Effector CD8-positive, alpha-beta T cell (primary cell): ENCODE measurements around the gene EIF4G3.
"Not testable (repeated sequence)": the region's sequence is repeated elsewhere in the genome, so short reads cannot be mapped to it uniquely, and the experiment has no call there.

ENCODE experiments used
- DNase-seq: peaks from one replicate; lab custom pipeline; 2025; lab: John Stamatoyannopoulos, UW

Gene EIF4G3

DNA sequence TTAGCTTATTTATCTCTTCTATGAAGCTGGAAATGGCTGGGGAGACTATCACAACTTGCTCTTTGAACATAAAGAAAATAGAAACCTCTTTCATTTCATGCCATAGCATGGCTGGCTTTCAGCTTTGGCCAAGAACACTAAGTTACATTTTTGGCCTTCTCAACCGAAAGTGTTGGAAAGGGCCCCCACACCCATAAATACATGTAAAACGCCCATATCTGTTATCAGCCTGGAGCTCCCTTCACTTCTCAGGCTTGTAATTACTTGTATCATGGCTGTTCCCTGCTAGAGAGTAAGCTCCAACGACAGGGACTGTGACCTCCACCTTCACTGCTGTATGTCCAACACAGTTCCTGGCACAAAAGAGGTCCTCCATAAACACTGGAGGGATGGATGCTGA lies 12.7 kb upstream of the EIF4G3 start:
- no peak for DNase-seq

DNA sequence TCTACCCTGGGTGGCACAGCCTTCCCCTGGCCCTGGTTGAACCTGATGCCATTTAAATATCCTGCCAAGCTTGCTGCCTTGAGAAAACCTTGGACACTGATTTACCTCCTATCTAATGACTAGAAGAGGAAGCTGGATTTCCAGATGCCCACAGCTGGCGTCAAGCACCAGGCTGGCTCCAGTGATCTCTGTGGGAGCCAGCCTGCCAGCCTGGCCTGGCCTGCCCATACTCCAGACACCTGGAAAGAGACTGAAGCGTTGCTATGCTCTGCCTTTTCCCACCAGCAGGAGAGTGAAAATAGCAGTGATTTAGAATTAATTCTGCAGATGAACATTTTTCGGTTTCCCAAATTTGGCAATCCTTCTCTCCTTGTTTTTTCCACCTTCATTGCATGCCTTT lies 11.5 kb upstream of the EIF4G3 start:
- no peak for DNase-seq

DNA sequence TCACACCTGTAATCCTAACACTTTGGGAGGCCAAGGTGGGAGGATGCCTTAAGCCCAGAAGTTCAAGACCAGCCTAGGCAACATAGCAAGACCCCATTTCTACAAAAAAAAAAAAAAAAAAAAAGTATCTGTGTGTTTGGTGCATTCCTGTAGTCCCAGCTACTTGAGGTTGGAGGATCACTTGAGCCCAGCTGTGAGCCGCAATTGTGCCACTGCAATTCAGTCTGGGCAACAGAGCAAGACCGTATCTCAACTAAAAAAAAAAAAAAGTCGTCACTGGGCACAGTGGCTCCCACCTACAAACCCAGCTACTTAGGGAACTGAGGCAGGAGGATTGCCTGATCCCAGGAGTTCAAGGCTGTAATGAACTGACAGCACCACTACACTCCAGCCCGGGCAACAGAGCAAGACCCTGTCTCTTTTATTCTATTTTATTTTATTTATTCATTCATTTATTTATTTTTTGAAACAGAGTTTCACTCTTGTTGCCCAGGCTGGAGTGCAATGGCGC lies 8.6 kb upstream of the EIF4G3 start:
- DNase-seq = no peak

DNA sequence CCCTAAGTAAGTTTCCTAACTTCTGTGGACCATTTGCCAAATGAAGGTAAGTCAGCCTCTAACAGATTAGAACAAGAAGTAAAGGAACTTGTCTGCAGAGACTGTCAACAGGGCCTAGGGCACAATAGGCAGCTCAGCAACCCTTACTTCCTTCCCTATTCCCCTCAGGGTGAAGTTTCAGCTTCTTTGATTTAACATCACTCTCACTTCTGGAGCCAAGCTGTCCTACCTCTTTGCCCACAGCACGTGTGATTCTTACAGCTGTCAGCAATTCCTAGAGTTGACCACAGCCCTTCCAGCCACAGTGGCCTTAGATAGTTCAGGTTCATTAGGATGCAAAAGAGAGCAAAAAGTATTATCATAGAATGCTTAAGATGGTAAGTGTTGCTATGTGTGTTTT lies 7.6 kb upstream of the EIF4G3 start:
- DNase-seq = no peak

DNA sequence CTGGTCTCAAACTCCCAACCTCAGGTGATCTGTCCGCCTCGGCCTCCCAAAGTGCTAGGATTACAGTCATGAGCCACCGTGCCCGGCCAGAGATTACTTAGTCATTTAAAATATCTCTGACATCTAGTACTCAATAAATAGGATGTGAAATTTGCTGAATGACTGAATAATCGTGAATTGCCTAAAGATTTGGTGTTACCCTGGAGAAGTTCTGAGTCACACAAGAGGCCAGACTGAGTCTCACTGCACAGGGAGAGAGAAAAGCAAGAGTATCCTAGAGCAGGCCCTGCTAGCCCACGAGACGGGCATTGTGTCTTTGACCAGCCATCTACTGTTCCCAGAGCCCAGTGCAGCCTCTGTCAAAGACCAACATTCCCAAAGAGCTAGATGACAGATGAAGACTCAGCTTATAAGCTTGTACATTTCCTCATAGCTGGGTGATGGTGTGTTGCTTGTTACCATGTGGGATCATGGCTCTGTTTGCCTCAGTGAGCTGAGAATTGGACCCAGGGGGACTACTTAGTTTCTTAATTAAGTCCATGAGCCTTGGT lies 5.6 kb upstream of the EIF4G3 start:
- DNase-seq = no peak

DNA sequence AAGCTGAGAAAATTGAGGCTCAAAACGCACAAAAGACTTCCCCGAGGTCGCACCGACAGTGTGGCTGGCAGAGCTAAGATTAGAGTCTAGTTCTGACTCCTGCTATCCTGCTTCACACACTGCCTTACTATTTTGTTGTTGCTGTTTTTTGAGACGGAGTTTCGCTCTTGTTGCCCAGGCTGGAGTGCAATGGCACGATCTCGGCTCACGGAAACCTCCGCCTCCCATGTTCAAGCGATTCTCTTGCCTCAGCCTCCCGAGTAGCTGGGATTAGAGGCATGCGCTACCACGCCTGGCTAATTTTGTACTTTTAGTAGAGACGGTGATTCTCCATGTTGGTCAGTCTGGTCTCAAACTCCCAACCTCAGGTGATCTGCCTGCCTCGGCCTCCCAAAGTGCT lies 1.6 kb upstream of the EIF4G3 start:
- not testable (repeated sequence) for DNase-seq

DNA sequence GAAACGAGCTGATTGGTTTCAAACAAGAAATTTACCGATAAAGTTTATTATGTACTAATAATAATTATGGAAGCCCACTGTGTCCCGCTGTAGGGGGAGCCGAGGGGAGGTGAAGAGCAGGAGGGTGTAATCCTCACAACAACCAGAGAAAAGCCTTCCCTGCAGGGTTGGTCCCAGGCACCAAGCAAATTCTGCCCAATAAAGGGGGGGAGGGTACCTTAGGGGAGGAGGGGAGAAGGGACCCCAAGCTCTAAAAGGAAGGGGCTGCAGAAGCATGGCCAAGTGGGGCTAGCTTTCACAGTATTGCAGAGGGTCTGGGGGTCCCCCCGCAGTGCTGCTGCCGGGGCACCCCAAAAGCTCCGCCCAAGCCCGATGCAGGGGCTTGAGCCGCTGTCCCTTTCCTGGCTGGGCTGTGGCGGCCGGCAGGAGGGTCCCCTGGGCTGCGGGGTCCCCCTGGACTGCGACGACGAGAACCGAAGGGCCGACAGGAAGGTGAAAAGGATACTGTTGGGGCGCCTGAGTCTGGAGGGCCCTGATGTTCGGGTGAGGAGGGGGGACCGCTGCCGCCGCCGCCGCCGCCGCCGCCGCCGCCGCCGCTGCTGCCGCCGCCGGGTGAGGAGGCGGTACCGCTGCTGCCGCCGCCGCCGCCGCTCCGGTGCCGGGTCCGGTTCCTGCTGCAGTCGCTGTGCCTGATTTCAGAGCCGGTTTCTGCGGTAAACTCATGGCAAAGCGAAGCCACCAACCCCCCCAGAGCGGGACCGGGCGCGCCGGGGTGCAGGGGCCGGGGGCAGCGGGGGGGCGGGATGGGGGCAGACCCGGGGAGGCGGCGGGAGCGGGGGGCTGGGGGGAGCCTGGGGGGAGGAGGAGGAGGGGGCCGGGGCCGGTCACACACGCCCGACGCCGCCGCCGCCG lies 771 bp downstream of the EIF4G3 start:
- peak; percentile 23 for DNase-seq

DNA sequence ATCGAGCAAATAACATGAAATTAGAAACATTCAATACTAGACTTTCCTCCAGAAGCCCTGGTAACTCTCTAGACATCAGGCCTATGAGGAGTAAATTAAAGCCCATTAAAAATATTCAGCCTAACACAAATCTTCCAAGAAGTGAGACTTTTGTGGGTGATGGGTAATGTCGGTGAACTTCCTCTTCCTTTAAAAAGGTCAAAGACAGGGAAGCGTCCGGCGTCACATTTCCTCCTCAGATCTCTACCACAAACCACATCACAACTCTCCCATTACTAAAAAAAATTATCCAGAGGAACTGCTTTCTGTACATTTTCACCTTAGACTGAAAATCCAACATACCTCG lies 1.4 kb downstream of the EIF4G3 start:
- DNase-seq = no peak

DNA sequence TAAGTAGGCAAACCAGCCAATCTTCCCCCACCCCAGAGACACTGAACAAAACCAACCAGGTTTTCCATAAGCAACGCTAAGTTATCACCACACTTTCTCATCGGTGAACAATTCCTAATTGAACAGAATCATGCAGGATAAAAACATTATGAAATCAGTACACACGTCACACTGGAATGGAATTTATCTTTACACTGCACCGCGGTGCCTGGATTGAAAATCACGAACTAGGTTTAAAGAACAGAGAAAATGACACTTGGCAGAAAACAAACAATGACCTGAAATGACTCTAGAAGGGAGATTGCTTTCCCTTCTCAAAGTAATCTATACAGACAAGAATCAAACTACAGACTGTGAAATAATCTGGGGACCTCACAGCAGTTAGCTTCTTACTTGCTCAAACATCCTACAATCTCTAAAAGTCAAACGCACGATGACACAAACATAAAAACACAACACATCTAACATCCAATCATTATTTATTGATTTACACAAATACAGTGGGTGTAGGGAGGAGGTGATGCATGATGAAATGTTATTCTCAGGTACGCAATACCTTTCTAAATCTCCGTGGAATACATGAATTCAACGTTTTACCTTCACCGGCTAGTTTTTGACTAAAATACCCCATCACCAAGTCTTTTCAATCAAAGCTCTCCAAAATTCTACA lies 1.9 kb downstream of the EIF4G3 start:
- DNase-seq = no peak

DNA sequence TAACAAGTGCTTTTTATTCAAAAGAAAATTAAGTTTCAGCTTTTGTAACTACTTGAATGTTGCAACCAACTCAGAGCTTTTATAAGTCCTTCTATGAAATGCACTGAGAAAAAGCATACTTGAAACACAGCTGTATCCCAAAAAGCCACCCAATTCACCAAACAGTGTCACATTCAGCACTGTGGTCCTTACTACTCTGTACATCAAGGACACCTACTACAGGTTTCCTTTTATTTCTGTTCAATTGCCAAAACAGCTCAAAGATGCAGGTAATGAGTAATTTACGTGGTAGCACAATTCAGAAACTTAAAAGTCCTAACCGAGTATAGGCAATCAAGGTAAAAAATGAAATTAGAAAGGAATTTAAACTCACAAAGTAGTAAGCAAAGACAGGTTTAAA lies 2.5 kb downstream of the EIF4G3 start:
- DNase-seq = no peak

DNA sequence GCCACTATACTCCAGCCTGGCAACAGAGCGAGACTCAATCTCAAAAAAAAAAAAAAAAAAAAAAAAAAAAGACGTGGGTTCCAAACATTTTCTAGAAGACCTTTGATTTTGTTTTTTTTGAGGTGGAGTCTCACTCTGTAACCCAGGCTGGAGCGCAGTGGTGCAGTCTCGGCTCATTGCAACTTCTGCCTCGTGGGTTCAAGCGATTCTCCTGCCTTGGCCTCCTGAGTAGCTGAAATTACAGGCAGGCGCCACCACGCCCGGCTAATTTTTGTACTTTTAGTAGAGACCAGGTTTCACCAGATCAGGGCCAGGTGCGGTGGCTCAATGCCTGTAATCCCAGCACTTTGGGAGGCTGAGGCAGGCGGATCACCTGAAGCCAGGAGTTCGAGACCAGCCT lies 3.6 kb downstream of the EIF4G3 start:
- DNase-seq = not testable (repeated sequence)

DNA sequence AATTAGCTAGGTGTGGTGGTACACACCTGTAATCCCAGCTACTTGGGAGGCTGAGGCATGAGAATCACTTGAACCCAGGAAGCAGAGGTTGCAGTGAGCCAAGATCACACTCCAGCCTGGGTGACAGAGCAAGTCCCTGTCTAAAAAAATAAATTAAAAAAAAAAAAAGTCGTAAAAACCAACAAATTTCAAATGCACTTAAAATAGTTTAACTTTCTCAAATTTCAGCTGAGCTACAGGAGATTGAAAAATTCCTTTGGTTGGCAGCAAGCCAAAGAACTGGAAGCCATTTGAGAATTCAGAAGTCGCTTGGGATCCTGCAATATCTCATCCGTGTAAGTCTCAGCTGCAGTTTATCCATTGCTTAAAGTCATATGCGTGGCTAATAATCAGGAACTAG lies 5.9 kb downstream of the EIF4G3 start:
- DNase-seq = not testable (repeated sequence)

DNA sequence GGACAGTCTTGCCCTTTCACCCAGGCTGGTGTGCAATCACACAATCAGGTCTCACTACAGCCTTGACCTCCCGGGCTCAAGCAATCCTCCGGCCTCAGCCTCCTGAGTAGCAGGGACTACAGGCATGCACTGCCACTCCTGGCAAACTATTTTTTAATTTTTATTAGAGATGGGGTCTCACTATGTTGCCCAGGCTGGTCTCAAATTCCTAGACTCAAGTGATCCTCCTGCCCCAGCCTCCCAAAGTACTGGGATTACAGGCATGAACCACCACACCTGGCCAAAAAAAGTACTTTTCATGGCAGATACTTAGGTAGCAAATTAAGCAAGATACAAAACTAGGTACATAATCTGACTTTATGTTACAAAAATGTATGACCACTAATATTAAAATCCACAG lies 8.3 kb downstream of the EIF4G3 start:
- no peak for DNase-seq

DNA sequence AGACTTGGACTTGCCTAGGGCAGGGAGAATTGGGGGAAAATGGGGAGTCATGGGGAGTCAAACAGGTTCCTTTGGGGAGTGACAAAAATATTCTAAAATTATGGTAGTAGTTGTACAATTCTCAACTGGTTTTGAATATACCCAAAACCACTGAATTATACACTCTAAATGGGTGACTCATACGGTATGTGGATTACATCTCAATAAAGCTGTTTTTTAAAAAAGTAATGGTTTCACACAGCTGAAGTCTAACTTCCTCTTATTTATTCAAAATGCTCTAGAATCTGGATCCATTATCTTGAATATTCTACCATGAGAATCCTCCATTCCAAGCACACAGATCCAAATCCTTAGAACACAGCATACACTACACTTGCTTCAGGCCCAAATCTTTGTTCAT lies 11.1 kb downstream of the EIF4G3 start:
- DNase-seq = no peak

DNA sequence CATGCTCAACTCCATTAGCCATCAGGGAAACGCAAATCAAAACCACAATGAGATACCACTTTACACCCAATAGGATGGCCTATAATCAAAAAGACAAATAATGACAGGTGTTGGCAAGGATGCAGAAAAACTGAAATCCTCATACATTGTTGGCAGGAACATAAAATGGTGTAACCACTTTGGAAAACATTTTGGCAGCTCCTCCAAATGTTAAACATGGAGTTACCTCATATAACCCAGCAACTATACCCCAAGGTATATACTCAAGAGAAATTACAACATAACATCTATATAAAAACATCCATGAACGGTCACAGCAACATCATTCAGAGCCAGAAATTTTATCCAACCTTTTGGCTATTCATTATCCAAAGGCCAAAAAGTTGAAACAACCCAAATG lies 11.6 kb downstream of the EIF4G3 start:
- DNase-seq = no peak

DNA sequence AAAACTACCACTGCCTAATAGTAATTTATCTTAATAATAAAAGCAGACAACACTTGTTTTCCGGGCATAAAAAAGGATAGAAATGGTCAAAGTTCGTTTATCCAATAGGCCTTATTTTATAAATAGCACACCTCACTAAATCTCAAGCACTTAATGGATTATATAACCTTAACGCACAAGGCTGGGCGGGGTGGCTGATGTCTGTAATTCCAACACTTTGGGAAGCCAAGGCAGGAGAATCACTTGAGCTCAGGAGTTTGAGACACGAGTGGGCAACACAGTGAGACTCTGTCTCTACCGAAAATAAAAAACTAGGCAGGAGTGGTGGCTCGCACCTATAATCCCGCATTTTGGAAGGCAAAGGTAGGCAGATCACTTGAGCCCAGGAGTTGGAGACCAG lies 12.4 kb downstream of the EIF4G3 start:
- DNase-seq = no peak

DNA sequence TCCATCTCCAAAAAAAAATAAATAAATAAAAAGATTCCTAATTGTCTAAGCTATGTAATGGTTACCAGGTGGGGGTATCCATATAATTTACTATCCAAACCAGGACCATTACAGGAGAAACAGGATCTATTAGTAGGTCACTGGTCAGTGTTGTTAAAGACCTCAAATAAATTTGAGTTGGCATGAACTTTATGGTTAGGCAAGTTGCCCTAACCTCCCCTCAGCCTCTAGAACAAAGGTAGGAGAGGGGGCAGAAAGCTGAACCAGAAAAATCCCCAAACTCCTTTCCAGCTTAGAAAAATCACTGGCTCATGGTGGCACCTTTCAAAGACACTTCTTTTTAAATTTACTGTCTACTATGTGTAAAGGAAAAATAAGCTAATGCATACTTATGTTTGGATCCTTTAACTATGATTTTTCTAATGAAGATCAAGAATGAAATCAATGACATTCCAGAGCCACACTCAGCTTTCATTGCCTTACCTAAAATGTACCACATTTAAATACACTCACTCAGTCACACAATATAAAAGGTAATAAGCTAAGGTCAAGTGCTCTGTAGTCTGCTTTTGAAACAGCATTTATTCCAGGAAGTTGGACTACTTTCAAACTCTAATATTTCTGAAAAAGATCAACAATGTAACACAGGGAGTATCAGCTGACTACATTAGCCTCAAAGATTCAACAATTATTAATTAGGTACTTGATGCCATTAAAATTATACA lies 13.8 kb downstream of the EIF4G3 start:
- DNase-seq = no peak

DNA sequence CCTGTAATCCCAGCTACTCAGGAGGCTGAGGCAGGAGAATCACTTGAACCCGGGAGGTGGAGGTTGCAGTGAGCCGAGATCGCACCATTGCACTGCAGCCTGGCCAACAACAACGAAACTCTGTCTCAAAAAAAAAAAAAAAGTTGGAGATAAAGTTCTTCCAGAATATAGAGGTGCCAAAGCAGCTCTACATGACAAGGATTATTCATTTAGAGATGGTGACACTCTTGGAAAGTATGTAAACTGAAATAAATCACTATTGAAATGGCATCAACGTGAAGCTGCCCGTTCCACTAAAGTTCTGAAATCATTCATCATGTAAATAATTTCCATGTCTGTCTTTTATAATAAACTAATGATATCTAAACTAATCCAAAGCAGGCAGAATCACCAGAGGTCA lies 14.9 kb downstream of the EIF4G3 start:
- DNase-seq = no peak

DNA sequence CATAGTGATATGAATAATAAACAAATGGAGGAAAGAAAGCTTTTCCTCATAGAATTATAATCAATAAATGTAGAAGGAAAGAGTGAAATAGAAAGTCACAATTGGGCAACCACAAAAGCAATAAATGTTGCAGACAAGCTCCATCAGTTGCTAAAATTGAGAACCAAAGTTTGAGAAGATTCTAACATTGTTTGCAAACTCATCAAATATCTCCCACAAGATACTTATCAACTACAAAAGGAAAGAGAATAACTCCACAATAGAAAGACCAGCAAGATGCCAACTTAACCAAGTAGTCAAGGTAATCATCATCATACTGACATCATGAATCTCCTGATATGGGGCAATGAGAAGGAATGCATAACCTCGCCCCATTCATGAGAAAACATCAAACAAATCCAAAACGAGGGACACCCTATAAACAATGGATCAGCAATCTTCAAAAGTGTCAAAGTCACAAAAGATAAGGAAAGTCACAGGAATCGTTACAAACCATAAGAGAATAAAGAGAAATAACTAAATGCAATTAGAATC lies 16.4 kb downstream of the EIF4G3 start:
- DNase-seq = no peak

DNA sequence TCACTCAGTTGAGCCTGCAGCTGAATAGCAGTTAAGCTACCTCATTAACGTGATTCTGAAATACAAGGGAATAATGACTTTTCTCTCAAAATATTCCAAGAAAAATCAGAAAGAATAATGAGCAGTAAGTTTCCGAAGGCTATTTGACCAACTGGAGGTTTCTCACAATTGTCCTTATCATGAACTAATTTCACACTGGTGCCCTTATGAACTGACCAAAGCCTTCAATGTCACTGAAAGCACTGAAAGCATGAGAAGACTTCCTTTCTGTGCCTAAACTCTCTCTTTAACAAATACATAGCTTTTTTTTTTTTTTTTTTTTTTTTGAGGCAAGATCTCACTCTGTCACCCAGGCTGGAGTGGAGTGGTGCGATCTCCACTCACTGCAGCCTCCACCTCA lies 18.8 kb downstream of the EIF4G3 start:
- no peak for DNase-seq

DNA sequence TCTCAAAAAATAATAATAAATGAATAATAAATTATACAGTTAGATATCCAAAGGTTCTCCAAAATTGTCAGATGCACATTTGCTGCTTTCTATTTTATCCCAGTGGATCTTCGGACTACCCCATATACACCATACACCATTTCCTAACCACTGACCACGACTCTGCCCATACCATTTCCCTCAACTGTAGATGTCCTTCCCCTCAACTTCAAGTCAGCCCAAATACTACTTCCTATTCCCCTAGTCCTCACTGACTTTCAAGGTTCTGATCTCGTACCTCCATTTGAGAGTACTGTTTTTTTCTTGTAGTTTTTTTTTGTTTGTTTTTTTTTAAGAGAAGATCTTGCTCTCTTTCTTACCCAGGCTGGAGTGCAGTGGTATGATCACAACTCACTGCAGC lies 19.6 kb downstream of the EIF4G3 start:
- DNase-seq = no peak

DNA sequence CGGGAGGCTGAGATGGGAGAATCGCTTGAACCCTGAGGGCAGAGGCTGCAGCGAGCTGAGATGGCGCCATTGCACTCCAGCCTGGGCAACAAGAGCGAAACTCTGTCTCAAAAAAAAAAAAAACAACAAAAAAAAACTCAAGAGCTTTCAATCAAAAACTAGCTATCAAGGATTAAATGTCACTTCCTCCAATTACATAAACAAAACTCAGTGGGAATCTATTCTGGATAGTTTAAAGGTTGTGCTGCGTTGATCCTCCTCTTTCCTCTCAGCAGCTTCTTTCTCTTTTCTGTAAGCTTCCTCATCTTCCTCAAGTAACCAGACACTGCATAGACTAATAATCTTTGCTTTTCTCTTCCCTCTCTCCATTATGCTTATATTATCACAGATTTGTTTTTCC lies 20.7 kb downstream of the EIF4G3 start:
- DNase-seq = no peak
